ENCODE data around the gene DYRK4.

GRCh38 chr12:4584281-4584680 lies 22.3 kb downstream of the DYRK4 start:
- TF ChIP-seq FOXM1 (IDR thresholded peaks at IDR 0.05; ENCODE audit: borderline replicate concordance): no peak
- no peak for TF ChIP-seq SP1 (IDR thresholded peaks at IDR 0.05)
- no peak for TF ChIP-seq BHLHE40 (IDR thresholded peaks at IDR 0.05; ENCODE audit: borderline replicate concordance)
- no peak for TF ChIP-seq CTBP1 (IDR thresholded peaks at IDR 0.05; ENCODE audit: borderline replicate concordance)
- no peak for TF ChIP-seq SUZ12 (IDR thresholded peaks at IDR 0.05)
- no peak for TF ChIP-seq HDGF (IDR thresholded peaks at IDR 0.05; ENCODE audit: borderline replicate concordance)
- no peak for TF ChIP-seq FOXK2 (IDR thresholded peaks at IDR 0.05)
- TF ChIP-seq PKNOX1 (IDR thresholded peaks at IDR 0.05): no peak
- TF ChIP-seq ZNF384 (IDR thresholded peaks at IDR 0.05): no peak
- no peak for TF ChIP-seq ELF4 (IDR thresholded peaks at IDR 0.05)
- TF ChIP-seq TARDBP (IDR thresholded peaks at IDR 0.05): no peak

Measured in HEK293T (cell line).